SH-SY5Y (cell line): ENCODE measurements around the gene CDH4.

Experiments
- GATA2 ChIP-seq: IDR thresholded peaks from 2 replicates; pipeline ENCODE4 v1.6.1; 2011; ENCODE audit warnings: mild to moderate bottlenecking, low read depth, low read length
- GATA3 ChIP-seq: IDR thresholded peaks from 2 replicates; pipeline ENCODE4 v1.6.1; 2011; ENCODE audit warnings: low read depth, mild to moderate bottlenecking, low read length, moderate library complexity

The CDH4 gene

DNA sequence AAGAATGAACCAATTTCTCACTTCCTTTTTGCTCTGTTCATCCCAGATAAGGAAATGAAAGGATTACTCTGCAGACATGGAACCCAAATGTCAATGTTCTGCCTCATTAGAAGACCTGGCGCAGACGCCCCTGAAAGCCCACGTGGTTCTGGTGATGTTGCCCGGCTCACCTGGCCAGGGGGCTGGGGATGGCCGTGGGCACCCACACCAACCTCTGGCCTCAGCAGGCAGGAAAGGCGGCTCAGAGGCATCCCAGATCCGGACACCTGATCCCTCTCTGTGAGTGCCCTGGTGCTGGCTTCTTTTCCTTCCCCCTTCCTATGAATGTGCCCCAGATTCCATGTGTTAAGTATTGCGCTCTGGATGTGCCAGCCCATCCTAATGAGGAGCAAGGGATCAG, 33.6 kb downstream of the CDH4 start:
- TF ChIP-seq GATA3 (no peak), GATA2 (no peak)

DNA sequence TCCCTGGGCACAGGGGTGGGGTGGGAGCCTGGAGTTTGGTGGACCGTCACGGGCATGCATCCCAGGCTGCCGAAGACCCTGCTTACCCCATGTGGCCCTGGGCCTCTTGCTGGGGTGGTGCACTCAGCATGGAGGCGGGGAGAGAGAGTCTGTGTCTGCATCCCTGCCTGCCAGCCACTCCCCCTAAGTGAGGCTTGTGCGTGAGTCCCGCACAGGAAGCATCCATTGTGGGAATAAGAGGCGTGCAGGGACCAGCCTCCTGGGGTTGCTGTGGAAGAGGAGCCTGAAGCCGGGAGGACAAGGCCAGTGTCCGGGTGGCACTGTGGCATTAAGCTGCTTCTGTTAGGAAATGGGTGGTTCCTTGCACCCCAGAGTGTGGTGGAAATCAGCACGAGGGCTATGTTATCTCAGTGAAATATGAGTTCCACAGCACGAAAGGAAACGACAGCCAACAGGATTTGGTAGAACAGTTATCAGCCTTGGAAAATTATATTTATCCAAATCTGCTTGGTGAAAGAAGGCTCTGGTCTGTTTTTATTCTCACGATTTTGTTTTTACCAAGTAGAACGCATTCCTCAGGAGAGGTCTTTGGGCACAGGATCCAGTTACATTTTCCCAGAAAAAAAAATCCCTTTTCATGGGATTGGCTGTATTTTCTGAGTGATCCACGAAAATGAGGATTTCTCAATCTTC, 35.7 kb downstream of the CDH4 start:
- TF ChIP-seq GATA3 (no peak), GATA2 (no peak)

- no peak for TF ChIP-seq GATA3
- no peak for TF ChIP-seq GATA2
Observed at GRCh38 chr20:61288331-61288784, 36.3 kb downstream of the CDH4 start.

GRCh38 chr20:61289166-61289565, 37.1 kb downstream of the CDH4 start:
- TF ChIP-seq GATA3 (no peak), GATA2 (no peak)

GRCh38 chr20:61290721-61291120, 38.7 kb downstream of the CDH4 start:
- TF ChIP-seq GATA3, result no peak

GRCh38 chr20:61291166-61291829, 39.2 kb downstream of the CDH4 start:
- no peak for TF ChIP-seq GATA3
- no peak for TF ChIP-seq GATA2

- TF ChIP-seq GATA3 (no peak), GATA2 (no peak)
Observed at GRCh38 chr20:61292391-61292790, 40.3 kb downstream of the CDH4 start.

- no peak for TF ChIP-seq GATA3
- TF ChIP-seq GATA2, result no peak
Observed at GRCh38 chr20:61292821-61293612, 41.0 kb downstream of the CDH4 start.

GRCh38 chr20:61293951-61294350, 41.9 kb downstream of the CDH4 start:
- TF ChIP-seq GATA2 (no peak), GATA3 (no peak)

GRCh38 chr20:61295249-61295648, 43.2 kb downstream of the CDH4 start:
- TF ChIP-seq GATA2, result no peak
- TF ChIP-seq GATA3, result no peak

DNA sequence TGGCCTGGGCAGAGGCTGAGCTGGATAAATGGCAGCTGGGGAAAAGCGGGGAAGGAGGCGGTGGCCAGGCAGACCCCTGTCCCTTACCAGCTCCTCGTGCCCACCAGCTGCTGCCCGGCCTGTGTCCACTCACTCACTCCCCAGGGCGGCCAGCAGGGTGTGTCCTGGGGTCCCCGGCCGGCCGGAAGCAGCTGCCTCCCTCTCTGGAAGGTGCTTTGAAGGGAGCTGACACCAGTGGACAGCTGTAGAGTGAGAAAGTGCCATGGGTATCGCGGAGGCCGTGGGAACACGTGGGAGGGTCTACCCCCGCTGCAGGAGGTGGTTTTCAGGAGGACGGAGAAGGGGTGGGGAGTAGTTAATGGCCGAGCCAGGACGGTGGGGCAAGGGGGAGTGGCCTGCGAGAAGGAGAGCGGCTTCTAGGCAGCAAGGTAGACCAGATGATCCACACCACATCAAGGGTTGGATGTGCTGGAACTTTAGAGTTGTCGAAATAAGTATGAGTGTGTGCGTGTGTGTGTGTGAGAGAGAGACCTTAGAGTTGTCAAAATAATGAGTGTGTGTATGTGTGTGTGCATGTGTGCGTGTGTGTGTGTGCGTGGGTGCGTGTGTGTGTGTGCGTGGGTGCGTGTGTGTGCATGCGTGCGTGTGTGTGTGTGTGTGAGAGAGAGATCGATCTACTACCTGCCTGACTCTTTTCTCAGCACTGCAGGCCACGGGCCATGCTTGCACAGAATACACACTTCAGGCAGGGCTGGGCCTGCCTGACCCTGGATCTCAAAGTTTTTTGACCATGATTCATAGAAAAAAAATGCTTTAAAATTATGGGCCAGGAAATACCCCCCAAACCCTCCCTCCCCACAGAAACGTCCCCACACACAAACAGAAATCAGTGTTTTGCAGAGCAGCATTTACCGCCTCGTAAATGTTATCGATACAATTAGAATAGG, 43.9 kb downstream of the CDH4 start:
- TF ChIP-seq GATA3 (no peak), GATA2 (no peak)

- TF ChIP-seq GATA2 (no peak), GATA3 (no peak)
Observed at GRCh38 chr20:61296629-61297019, 44.6 kb downstream of the CDH4 start.

- TF ChIP-seq GATA3 (no peak), GATA2 (no peak)
Observed at GRCh38 chr20:61297491-61297890, 45.4 kb downstream of the CDH4 start.

- TF ChIP-seq GATA3, result no peak
- no peak for TF ChIP-seq GATA2
Observed at GRCh38 chr20:61297986-61298385, 45.9 kb downstream of the CDH4 start.

DNA sequence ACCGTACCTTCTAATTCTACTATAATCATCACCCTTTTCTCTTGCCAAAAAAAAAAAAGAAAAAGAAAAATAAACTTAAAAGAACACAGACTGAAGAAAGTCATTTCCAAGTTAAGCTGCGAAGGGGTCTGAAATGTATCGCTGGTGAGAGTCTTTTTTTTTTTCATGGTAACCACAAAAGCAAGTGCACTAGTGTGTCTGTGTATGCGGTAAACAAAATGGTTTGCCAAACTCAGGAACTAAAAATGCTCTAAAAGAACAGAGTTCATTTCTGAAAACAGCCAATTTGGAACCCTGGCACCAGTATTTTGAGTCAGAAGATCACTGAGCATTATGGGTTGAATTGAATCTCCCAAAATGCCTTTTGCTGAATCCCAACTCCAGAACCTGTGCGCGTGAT, 46.6 kb downstream of the CDH4 start:
- TF ChIP-seq GATA2 (no peak), GATA3 (no peak)

DNA sequence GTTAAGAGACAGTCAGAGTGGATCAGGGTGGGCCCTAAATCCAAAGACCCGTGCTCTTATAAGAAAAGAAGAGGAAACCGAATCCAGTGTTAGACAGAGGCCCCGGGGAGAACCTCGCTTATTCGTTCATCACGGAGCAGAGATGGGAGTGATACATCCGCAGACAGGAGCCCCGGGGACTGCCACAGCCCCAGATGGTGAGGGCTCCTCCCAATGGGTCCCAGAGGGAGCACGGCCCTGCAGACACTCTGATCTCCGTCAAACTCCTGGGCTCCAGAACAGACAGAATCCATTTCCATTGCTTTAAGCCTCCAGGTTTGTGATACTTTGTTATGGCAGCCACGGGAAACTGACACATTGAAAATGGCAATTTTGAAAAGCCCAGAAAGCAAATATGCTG, 47.0 kb downstream of the CDH4 start:
- no peak for TF ChIP-seq GATA2
- TF ChIP-seq GATA3, result no peak
